Activated naive CD8-positive, alpha-beta T cell treated with anti-CD3 and anti-CD28 coated beads, Interleukin-2, amount 10 ng/mL, durations not matched to agents 7 days and 5 days (primary cell): ENCODE measurements around the gene CAP2. TPM values are rescaled to one million over a fixed set of nuclear protein-coding genes. Genes with fewer than 3 reads are reported as not detected.

Source experiments
- ATAC-seq: fragments of 150-1000 bp; cut with Tn5 transposase; one replicate; pipeline ENCODE4 v1.10.0; 2021; ENCODE audit warnings: low read depth, moderate library complexity
- POLR2A ChIA-PET: fragments of 350-600 bp; sonication (Branson Sonifier 250); formaldehyde crosslinking; loops from one replicate; lab custom pipeline; 2021; ENCODE audit warnings: antibody characterized with exemption; lab: Charles Lee
- DNase-seq: peaks from one replicate; pipeline ENCODE4 v3.0.0; 2021
- H3K27ac Mint-ChIP-seq: one replicate; pipeline ENCODE4 v1.8.0; 2022; ENCODE audit warnings: mild to moderate bottlenecking, mixed read lengths
- H3K27me3 Mint-ChIP-seq: one replicate; pipeline ENCODE4 v1.8.0; 2022; ENCODE audit warnings: mild to moderate bottlenecking, moderate library complexity, mixed read lengths
- H3K36me3 Mint-ChIP-seq: one replicate; pipeline ENCODE4 v1.8.0; 2021; ENCODE audit warnings: mild to moderate bottlenecking, mixed read lengths
- H3K4me1 Mint-ChIP-seq: one replicate; pipeline ENCODE4 v1.8.0; 2021; ENCODE audit warnings: mixed read lengths
- H3K4me3 Mint-ChIP-seq: one replicate; pipeline ENCODE4 v1.8.0; 2022; ENCODE audit warnings: mild to moderate bottlenecking, moderate library complexity, mixed read lengths
- H3K9me3 Mint-ChIP-seq: one replicate; pipeline ENCODE4 v1.8.0; 2021; ENCODE audit warnings: mixed read lengths
- total RNA-seq, 2 experiments: library from RNA; stranded (reverse); gene quantifications; one replicate each; pipeline ENCODE4 v1.2.3, GENCODE V29; 2021

Gene CAP2
- total RNA-seq, 2 experiments from 2014 or later, result not detected

DNA sequence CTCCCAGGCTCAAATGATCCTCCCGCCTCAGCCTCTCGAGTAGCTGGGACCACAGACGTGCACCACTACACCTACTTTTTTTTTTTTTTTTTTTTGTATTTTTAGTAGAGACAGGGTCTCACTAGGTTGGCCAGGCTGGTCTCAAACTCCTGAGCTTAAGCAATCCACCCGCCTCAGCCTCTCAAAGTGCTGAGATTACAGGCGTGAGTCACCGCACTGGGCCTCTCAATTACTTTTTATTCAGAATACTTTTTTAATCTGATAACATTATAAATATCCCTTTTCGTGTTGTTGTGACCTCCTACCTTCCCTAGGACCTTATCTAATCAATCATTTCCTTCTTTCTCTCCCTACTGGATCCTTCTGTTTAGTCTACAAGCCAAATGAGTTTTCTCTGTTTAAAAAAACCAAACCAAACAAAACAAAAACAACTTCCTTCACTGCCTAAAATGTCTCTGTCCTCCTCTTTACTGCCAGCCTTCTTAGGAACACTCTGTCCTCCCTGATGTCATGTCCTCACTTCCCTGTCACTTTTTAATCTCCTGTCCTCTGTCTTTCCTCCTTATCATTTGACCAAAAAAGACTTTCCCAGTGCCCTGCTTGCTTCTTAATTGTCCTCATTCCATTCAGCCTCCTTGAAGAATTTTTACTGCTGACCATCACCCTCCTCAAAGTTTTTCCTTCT, 85.0 kb downstream of the CAP2 start:
- POLR2A ChIA-PET, result no interaction called here
- no peak for DNase-seq
- no peaks in the 10 kb centered on the region for H3K36me3 Mint-ChIP-seq

DNA sequence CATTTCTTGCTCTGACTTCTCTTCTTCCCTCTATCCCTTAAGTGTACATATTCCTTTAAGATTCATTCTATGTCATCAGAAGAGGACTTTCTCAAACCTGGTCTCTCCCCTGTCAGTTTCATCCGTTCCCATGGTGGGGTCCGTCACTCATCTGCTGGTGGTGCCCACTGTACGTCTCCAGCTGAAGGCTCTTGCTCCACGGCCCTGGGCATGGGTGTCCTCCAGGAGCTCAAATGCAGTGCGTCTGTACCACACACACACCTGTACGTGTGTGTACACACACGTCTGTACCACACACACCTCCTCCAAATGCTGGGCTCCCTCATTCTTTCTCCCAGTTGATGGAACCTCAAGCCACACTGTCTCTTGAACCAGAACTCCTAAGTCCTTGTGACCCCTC, 85.6 kb downstream of the CAP2 start:
- Mint-ChIP-seq H3K9me3 (no peaks in the 10 kb centered on the region), H3K27me3 (peaks cover 5% of the 10 kb centered on the region), H3K27ac (no peak overlapping the region), H3K36me3 (no peaks in the 10 kb centered on the region), H3K4me3 (no peak overlapping the region), H3K4me1 (no peaks in the 10 kb centered on the region)
- DNase-seq (no peak), ATAC-seq (no peak)
- POLR2A ChIA-PET, result no interaction called here

More for the DNA sequence above, 85.0 kb downstream of the CAP2 start:
- no peak overlapping the region for H3K27ac Mint-ChIP-seq
- no peaks in the 10 kb centered on the region for H3K4me1 Mint-ChIP-seq
- H3K4me3 Mint-ChIP-seq, result no peak overlapping the region
- peaks cover 5% of the 10 kb centered on the region for H3K27me3 Mint-ChIP-seq
- H3K9me3 Mint-ChIP-seq, result no peaks in the 10 kb centered on the region
- no peak for ATAC-seq

DNA sequence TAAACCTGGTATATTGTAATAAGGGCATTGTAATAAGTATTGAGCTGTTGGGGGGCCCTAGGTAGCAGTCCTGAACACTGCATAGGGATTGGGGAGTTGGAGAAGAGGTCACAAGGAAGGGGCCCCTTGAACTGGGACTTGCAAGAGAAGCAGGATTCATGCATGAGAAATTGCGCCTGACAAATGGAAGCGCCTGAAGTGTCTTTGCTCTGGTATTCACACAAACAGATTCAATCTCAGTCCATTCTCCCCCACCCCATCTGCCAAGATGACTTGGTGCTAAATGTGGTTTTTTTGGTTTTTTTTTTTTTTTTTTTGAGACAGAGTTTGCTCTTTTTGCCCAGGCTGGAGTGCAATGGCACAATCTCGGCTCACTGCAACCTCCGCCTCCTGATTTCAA, 87.1 kb downstream of the CAP2 start:
- Mint-ChIP-seq H3K4me3 (no peak overlapping the region), H3K36me3 (no peaks in the 10 kb centered on the region), H3K9me3 (no peaks in the 10 kb centered on the region), H3K27me3 (peaks cover 5% of the 10 kb centered on the region), H3K4me1 (no peaks in the 10 kb centered on the region), H3K27ac (no peak overlapping the region)
- POLR2A ChIA-PET, result no interaction called here
- ATAC-seq (no peak), DNase-seq (no peak)

DNA sequence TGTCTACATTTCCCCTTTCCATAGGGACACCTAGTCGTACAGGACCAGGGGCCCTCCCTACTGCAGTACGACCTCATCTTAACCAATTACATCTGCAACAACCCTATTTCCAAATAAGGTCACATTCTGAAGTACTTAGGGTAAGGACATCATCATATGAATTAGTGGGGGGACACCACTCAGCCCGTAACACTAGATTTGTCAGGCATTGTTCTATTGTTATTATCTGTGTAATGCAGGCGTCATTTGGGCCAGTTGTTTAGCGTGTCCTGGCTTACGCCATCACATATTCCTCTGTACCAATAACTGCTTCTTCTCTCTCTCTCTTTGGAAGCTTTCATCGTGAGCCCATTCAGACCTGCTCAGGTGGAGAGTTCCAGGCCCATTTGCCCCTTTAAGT, 89.3 kb downstream of the CAP2 start:
- ATAC-seq (no peak), DNase-seq (no peak)
- POLR2A ChIA-PET, result no interaction called here
- Mint-ChIP-seq H3K9me3 (no peaks in the 10 kb centered on the region), H3K4me3 (no peak overlapping the region), H3K27me3 (peaks cover 5% of the 10 kb centered on the region), H3K4me1 (no peaks in the 10 kb centered on the region), H3K36me3 (no peaks in the 10 kb centered on the region), H3K27ac (no peak overlapping the region)

DNA sequence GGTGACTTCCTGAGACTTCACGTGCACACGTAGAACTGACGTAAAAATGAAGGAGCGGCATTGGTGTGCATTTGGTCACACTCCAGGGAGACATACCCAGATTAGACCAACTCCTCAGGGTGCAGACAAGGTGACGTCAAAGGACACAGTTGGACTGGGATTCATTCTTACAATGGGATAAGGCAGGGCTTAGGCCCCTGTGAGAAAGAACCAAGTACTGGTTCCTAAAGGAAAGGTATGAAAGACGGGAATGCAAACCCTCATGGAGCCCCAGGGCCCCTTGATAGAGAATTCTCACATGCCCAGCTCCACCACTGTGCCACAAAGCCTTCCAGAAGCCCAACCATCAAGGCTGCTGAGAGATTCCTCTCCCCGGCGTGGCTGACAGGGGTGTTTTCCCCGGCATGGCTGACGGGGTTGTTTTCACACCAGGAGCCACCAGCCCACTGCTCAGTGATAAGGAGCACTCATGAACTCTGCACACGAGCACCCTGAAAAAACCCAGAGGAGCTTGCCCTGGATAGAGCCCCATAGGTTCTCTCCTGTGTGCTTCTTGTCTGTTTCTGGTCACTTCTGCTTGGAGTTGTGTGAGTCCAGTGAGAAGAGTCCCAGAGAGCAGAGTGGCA, 90.1 kb downstream of the CAP2 start:
- POLR2A ChIA-PET, result no interaction called here
- H3K4me1 Mint-ChIP-seq, result no peaks in the 10 kb centered on the region
- no peak overlapping the region for H3K4me3 Mint-ChIP-seq
- H3K27ac Mint-ChIP-seq, result no peak overlapping the region
- H3K9me3 Mint-ChIP-seq, result no peaks in the 10 kb centered on the region
- peaks cover 3% of the 10 kb centered on the region for H3K27me3 Mint-ChIP-seq
- DNase-seq (no peak), ATAC-seq (no peak)
- no peaks in the 10 kb centered on the region for H3K36me3 Mint-ChIP-seq

DNA sequence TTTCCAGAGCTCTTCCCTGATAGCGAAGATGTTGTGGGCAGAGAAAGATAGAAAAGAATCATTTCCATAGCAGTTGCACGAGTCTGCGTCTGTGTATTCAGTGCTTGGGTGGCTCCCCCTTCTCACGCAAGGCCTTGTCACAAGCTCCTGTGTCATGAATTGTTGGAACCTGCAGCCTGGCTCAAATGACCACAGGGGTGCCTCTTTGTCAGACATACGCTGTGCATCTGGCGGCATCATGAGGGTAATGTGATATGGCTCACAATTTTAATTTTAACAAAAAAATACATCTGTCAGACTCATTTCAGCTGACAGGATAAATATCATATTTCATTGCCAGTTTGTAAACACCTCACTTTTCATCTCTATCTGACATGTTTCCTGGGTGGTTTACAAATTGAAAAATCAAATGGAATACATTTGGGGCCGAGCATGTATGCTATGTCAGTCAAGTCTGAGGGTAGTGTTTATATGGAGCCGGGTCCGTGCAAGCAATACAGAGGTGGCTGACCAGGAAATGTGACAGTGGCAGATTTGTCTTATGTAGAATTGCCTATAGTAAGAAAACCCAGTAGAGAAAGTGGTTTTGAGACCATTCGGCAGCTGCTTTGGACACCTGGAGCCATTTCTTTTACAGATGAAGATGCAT, 90.9 kb downstream of the CAP2 start:
- ATAC-seq, result no peak
- POLR2A ChIA-PET, result no interaction called here
- H3K4me1 Mint-ChIP-seq, result no peaks in the 10 kb centered on the region
- H3K9me3 Mint-ChIP-seq, result no peaks in the 10 kb centered on the region
- H3K27me3 Mint-ChIP-seq, result peaks cover 3% of the 10 kb centered on the region
- no peaks in the 10 kb centered on the region for H3K36me3 Mint-ChIP-seq
- no peak overlapping the region for H3K4me3 Mint-ChIP-seq
- no peak for DNase-seq
- no peak overlapping the region for H3K27ac Mint-ChIP-seq

DNA sequence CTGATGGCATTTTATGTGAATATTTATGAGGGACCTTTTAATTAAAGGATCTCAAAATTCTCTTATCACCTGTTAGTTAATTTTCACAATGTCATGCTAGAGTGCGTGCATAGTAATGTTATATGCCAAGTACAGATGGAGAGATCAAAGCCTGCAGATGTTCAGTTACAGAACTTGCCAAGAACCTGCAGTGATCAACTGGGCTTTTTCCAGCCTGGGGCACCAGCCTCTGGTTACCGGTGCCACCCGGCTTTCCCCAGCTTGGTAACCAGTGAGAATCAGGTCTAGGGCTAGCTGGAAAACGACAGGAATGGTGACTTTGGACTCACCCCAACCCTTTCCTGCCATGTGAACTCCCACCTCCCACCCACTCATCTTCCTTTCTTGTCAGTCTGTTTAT, 91.8 kb downstream of the CAP2 start:
- no peaks in the 10 kb centered on the region for H3K9me3 Mint-ChIP-seq
- POLR2A ChIA-PET, result no interaction called here
- peaks cover 3% of the 10 kb centered on the region for H3K27me3 Mint-ChIP-seq
- no peaks in the 10 kb centered on the region for H3K36me3 Mint-ChIP-seq
- no peaks in the 10 kb centered on the region for H3K4me1 Mint-ChIP-seq
- H3K4me3 Mint-ChIP-seq, result no peak overlapping the region
- ATAC-seq, result no peak
- no peak for DNase-seq
- H3K27ac Mint-ChIP-seq, result no peak overlapping the region

DNA sequence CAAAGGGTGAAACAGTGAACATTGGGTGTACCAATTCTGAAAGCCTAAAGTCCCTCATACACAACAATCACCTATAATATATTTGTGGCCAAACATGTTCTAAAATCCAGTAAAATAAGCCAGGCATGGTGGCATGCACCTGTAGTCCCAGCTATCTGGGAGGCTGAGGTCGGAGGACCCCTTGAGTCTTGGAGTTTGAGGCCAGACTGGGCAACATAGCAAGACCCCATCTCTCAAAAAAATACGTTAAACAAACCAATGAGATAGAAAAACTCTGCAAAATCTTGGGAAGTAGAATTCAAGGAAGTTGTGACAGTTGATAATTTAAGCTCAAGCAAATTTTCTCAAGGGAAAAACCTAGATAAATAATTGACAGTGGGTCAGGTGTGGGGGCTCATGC, 92.6 kb downstream of the CAP2 start:
- peaks cover 2% of the 10 kb centered on the region for H3K4me1 Mint-ChIP-seq
- no peak overlapping the region for H3K4me3 Mint-ChIP-seq
- H3K9me3 Mint-ChIP-seq, result no peaks in the 10 kb centered on the region
- no peak for ATAC-seq
- DNase-seq, result no peak
- peaks cover 6% of the 10 kb centered on the region for H3K27me3 Mint-ChIP-seq
- H3K27ac Mint-ChIP-seq, result no peak overlapping the region
- H3K36me3 Mint-ChIP-seq, result no peaks in the 10 kb centered on the region
- POLR2A ChIA-PET, result no interaction called here

DNA sequence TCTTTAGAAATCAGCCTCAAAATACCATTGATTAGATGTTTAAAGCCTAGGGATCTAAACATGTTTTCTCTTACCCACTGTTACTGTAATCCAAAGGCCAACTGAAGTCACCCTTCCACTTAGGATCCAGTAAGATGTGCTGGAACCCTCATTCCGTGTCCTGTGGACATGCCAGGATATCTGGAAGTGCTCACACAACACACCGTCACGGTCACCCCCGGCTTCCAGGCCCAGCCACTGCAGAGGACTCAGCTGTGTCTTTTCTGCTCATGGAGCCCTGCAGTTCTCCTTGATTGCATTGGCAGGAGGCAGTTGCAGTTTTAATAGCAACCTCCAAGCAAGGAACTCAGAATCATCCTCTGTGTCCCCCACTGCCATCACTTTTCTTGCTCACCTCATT, 93.3 kb downstream of the CAP2 start:
- Mint-ChIP-seq H3K36me3 (no peaks in the 10 kb centered on the region), H3K4me3 (no peak overlapping the region), H3K9me3 (no peaks in the 10 kb centered on the region), H3K27ac (no peak overlapping the region), H3K4me1 (peaks cover 4% of the 10 kb centered on the region), H3K27me3 (peaks cover 8% of the 10 kb centered on the region)
- ATAC-seq, result no peak
- POLR2A ChIA-PET, result no interaction called here
- DNase-seq, result no peak

DNA sequence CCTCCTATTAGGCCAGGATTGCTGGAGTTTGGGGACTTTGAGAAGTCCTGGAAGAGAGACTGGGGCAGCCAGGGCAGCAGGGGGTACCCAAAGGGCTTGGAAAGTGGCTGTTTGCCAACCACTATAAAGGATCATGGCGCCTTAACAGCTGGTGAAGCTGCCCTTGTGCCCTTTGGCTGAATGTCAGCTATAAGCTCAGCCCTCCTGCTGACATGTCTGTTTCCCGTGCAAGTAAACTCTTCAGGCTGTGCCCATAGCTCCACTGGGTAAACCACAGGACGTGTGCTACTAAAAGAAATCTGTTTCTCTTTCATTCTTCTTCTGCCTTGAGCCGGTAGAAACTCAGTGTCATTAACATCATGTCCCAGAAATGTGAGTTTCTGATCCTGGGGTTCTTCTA, 97.3 kb downstream of the CAP2 start:
- DNase-seq (no peak), ATAC-seq (no peak)
- H3K27me3 Mint-ChIP-seq, result peaks cover 27% of the 10 kb centered on the region
- no peaks in the 10 kb centered on the region for H3K36me3 Mint-ChIP-seq
- POLR2A ChIA-PET, result no interaction called here
- H3K4me1 Mint-ChIP-seq, result peaks cover 4% of the 10 kb centered on the region
- H3K9me3 Mint-ChIP-seq, result no peaks in the 10 kb centered on the region
- H3K27ac Mint-ChIP-seq, result no peak overlapping the region
- peak overlapping the region; percentile 2 for H3K4me3 Mint-ChIP-seq

DNA sequence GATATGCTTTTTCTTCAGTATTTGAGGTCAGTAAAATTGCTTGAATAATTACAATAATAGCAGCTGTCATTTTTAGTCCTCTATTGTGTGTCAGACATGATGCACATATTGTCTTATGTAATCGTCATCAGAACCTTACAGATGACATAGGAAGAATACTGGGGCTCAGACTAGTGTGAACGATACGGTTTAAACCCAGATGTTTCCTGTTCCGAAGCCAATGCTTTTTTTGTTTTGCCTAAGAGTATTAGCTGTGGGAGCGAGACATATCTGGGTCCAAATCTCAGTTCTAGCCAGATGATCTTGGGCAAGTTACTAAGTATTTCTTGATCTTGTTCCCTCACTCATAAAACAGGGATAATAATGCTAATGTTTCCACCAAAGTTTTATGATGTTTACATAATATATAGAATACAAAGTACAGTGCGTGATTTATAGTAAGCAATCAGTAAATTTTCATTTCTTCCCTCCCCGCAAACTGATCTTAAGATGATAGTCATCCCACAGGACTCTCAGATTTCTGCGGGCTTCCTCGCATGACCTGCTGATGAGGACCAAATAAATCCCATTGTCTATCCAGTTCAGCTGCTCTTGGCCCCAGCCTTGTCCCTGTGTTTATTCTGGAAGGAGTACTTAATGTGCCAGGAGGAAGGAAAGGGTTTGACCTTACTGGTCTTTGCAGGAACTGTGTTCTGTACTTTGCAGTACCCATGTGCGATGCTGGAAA, 98.2 kb downstream of the CAP2 start:
- Mint-ChIP-seq H3K4me1 (peaks cover 4% of the 10 kb centered on the region), H3K9me3 (no peaks in the 10 kb centered on the region), H3K4me3 (no peak overlapping the region), H3K36me3 (no peaks in the 10 kb centered on the region), H3K27ac (no peak overlapping the region), H3K27me3 (peaks cover 27% of the 10 kb centered on the region)
- POLR2A ChIA-PET, result no interaction called here
- DNase-seq, result no peak
- no peak for ATAC-seq

DNA sequence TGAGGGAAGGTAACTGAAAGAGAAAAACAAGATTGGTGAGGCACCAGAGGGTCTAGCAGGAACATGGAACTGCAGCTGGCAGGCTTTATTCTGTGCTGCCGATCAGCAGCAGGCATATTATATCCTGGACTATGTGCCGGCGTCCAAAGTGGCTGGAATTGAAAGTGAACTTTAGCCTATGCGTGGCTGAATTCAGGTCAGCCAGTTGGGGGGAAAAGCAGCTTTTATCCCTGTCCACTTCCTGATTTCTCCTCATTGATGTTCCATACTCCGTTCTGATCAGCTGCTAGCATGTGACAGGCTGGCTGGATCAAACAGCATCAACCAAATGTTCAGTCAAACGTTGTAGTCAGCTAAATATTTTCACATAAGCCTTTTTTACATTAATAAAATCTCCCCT, 99.0 kb downstream of the CAP2 start:
- H3K27me3 Mint-ChIP-seq, result peaks cover 28% of the 10 kb centered on the region
- no peak overlapping the region for H3K27ac Mint-ChIP-seq
- POLR2A ChIA-PET, result no interaction called here
- ATAC-seq, result no peak
- no peaks in the 10 kb centered on the region for H3K9me3 Mint-ChIP-seq
- H3K4me1 Mint-ChIP-seq, result peaks cover 4% of the 10 kb centered on the region
- no peak overlapping the region for H3K4me3 Mint-ChIP-seq
- DNase-seq, result no peak
- no peaks in the 10 kb centered on the region for H3K36me3 Mint-ChIP-seq

DNA sequence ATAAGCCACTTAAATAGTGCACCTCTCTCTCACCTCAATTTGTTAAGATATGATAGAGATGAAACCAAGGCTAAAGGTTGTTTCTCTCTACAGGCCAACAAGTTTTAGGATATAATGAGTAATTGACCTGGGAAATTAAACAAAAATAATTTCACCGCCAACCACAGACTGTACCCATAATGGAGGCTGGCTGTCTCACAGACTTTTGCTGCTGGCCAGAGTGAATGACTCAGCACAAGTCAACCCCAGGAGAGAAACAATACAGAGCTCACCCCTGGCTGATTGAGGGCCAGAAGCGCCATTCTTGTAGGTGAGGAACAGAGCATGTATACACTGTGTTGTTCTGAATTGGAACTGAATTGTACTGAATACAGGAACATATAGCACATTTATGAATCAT, 99.9 kb downstream of the CAP2 start:
- peaks cover 30% of the 10 kb centered on the region for H3K27me3 Mint-ChIP-seq
- H3K36me3 Mint-ChIP-seq, result no peaks in the 10 kb centered on the region
- POLR2A ChIA-PET, result no interaction called here
- no peaks in the 10 kb centered on the region for H3K9me3 Mint-ChIP-seq
- peaks cover 4% of the 10 kb centered on the region for H3K4me1 Mint-ChIP-seq
- no peak overlapping the region for H3K4me3 Mint-ChIP-seq
- DNase-seq (no peak), ATAC-seq (no peak)
- H3K27ac Mint-ChIP-seq, result no peak overlapping the region
